Stimulated activated CD4-positive, alpha-beta T cell treated with anti-CD3 and anti-CD28 coated beads, Interleukin-2, amount 100 ng/mL, for 24 hours (primary cell): Measurements from ENCODE around the gene PLA2G2C.

ENCODE experiments used
- DNase-seq, 2 donors: peaks; one replicate each; pipeline ENCODE4 v3.0.0-alpha.2; 2020

PLA2G2C gene

GRCh38 chr1:20126041-20126805 lies 60.1 kb downstream of the PLA2G2C start:
- no peak for DNase-seq

- DNase-seq = no peak
Measured at GRCh38 chr1:20125100-20125499, 61.2 kb downstream of the PLA2G2C start.

GRCh38 chr1:20124456-20125057 lies 61.8 kb downstream of the PLA2G2C start:
- no peak for DNase-seq

DNA sequence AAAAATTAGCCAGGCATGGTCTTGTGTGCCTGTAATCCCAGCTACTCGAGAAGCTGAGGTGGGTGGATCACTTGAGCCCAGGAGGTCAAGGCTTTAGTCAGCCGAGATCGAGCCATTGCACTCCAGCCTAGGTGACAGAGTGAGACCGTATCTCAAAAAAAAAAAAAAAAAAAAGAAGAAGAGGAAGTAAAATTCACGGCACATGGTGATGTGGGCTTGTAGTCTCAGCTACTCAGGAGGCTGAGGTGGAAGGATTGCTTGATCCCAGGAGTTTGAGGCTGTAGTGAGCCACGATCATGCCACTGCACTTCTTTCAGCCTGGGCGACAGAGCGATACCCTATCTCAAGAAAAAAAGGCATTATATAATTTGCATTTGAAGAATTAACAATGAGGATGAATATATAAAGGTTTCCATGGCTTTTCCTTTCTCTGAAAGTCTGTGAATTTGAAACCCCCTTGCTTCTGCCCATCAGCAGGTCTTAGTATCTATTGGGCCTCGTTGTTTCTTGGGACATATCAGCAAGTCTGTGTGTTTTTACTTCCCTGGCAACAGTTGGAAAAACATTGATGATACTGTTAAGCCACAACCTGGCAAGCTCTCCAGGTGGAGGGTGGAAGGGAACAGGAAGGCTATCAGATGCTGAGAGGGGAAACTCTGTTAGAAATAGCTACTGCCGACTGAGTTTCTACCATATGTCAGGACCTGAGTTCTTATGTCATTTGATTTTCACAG lies 62.4 kb downstream of the PLA2G2C start:
- no peak for DNase-seq

DNA sequence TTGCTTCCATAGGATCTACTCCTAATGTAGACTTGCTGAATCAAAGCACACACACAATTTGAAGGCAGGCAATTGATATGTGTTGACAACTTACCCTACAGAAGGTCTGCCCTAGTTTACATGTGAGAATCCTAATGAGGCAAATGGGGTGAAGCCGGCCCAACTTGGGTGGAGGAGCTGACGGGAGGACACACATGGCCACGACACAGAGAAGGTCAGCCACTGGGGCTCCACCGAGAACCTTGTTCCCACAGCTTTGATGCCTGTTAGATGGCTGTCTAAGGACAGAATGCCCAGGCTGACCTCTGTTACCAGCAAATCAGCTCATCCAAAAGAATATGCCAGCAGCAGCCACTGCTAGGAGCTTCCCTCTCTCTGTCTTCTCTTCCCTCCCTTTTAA lies 65.5 kb downstream of the PLA2G2C start:
- DNase-seq = no peak

- DNase-seq = no peak
Measured at GRCh38 chr1:20119347-20119746, 67.0 kb downstream of the PLA2G2C start, which contains the start of gene PLA2G2D. Gene PLA2G2D, minus strand, starts transcription at chr1:20119536. Its CDS starts 38 bp downstream, at chr1:20119498.

DNA sequence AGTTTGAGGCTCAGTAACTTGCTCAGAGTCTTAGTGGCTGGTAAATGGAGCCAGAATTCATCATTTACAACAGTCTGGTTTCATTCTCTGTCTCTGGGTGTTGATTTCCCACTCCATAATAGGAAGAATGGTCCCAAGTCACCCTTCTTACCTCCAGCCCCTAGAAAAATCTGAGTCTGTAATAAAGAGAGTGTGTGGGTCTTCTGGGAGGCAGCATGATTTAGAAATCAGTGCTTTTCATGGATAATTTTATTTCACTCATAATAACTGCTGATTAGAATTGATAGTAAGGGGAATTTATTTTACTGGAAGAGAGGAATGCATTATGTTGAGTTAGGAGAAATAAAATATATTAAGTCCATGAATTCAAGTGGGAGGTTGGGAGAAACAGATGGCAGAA lies 69.1 kb downstream of the PLA2G2C start:
- no peak for DNase-seq

- no peak for DNase-seq
Measured at GRCh38 chr1:20115916-20116315, 70.4 kb downstream of the PLA2G2C start.

DNA sequence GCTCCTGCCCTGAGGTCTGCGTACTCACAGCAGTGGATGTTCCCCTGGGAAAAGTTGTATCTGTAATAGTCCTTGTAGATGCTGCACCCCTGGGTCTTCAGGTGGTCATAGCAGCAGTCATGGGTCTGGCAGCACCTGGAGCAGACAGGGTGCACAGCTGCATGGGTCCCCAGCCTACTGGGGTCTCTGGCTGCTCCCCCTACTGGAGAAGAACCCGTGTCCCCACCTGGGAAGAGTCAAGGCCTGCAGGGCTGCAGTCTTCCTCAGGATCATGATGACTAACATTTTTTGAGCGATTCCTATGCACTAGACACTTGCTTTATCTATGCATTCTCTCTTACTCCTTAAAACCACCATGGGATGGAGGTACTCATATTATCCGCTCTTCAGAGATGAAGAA lies 70.8 kb downstream of the PLA2G2C start:
- no peak for DNase-seq

- DNase-seq = no peak
Measured at GRCh38 chr1:20114021-20114648, 72.2 kb downstream of the PLA2G2C start.
